OCI-LY7 (cell line): ENCODE results near the gene ADAR. TPM values are rescaled to one million over a fixed set of nuclear protein-coding genes. Genes with fewer than 3 reads are reported as not detected.

Source experiments
- BruUV-seq: library from RNA; stranded (reverse); fragments of 400-500 nt; replicated peaks from 2 replicates; lab custom pipeline; 2021; lab: Mats Ljungman, UMichigan
- CTCF ChIA-PET: fragments of 300-600 bp; sonication (Branson Sonifier 250); formaldehyde crosslinking; loops from one replicate; lab custom pipeline; 2022; ENCODE audit warnings: antibody characterized with exemption; ENCODE audit not compliant: unreplicated experiment; lab: Charles Lee
- POLR2A ChIA-PET: fragments of 300-600 bp; sonication (Branson Sonifier 250); formaldehyde crosslinking; loops from one replicate; lab custom pipeline; 2022; ENCODE audit warnings: antibody characterized with exemption; lab: Charles Lee
- DNase-seq: peaks from one replicate; pipeline ENCODE4 v3.0.0-alpha.2; 2015; ENCODE audit warnings: low spot score
- H2AFZ ChIP-seq: fragments of 200-600 bp; sonication (generic), shearing (Covaris generic); 2 replicates; pipeline ENCODE4 v1.6.1; 2014; ENCODE audit warnings: mild to moderate bottlenecking, antibody characterized with exemption, low read length, moderate library complexity
- H3K27ac ChIP-seq: fragments of 200-600 bp; sonication (generic); 2 replicates; pipeline ENCODE4 v1.5.1; 2014; ENCODE audit warnings: mixed run types, low read depth, mild to moderate bottlenecking, moderate library complexity, low read length, inconsistent platforms; ENCODE audit not compliant: poor library complexity, severe bottlenecking
- H3K36me3 ChIP-seq: fragments of 200-600 bp; sonication (generic); 2 replicates; pipeline ENCODE4 v1.6.1; 2014; ENCODE audit warnings: mild to moderate bottlenecking, antibody characterized with exemption, low read length, moderate library complexity, mixed read lengths; ENCODE audit not compliant: insufficient read depth
- H3K4me1 ChIP-seq: fragments of 200-600 bp; sonication (generic); 2 replicates; pipeline ENCODE4 v1.5.1; 2014; ENCODE audit warnings: mild to moderate bottlenecking, low read length; ENCODE audit not compliant: insufficient read depth, poor library complexity, severe bottlenecking
- H3K4me2 ChIP-seq: fragments of 200-600 bp; sonication (generic); 2 replicates; pipeline ENCODE4 v1.6.1; 2014; ENCODE audit warnings: mild to moderate bottlenecking, low read length
- H3K4me3 ChIP-seq: fragments of 200-600 bp; sonication (generic); 2 replicates; pipeline ENCODE4 v1.5.1; 2014; ENCODE audit warnings: mild to moderate bottlenecking, low read depth, low read length; ENCODE audit not compliant: poor library complexity, severe bottlenecking
- H3K79me2 ChIP-seq: fragments of 200-600 bp; sonication (generic); 2 replicates; pipeline ENCODE4 v1.6.1; 2016; ENCODE audit warnings: low read depth, mild to moderate bottlenecking, low read length, moderate library complexity, mixed read lengths; ENCODE audit not compliant: insufficient read depth
- H3K9me2 ChIP-seq: fragments of 200-600 bp; sonication (generic); 2 replicates; pipeline ENCODE4 v1.6.1; 2016; ENCODE audit warnings: mild to moderate bottlenecking, low read length, mixed read lengths; ENCODE audit not compliant: insufficient read depth
- H3K9me3 ChIP-seq: fragments of 200-600 bp; sonication (generic); 2 replicates; pipeline ENCODE4 v1.6.1; 2014; ENCODE audit warnings: mild to moderate bottlenecking, mixed run types, low read length, mixed read lengths
- H4K20me1 ChIP-seq: fragments of 200-600 bp; sonication (generic); 2 replicates; pipeline ENCODE4 v1.6.1; 2014; ENCODE audit warnings: mild to moderate bottlenecking, antibody characterized with exemption, low read length, moderate library complexity, mixed read lengths; ENCODE audit not compliant: insufficient read depth
- CTCF ChIP-seq: fragments of 200-600 bp; sonication (generic); conservative IDR thresholded peaks from 2 replicates; pipeline ENCODE4 v1.5.1; 2014; ENCODE audit warnings: mild to moderate bottlenecking, antibody characterized with exemption, low read length, moderate library complexity, mixed read lengths
- EZH2phosphoT487 ChIP-seq: fragments of 200-600 bp; sonication (generic); IDR thresholded peaks from 2 replicates; pipeline ENCODE4 v1.6.1; 2018; ENCODE audit warnings: low read depth, borderline replicate concordance, mild to moderate bottlenecking, mixed run types, antibody characterized with exemption, low read length, moderate library complexity, mixed read lengths
- intact Hi-C: fragments of 100-400 bp; cut with micrococcal nuclease; formaldehyde crosslinking; loops from one replicate; pipeline ENCODE4 v1.10.0; 2022; ENCODE audit not compliant: unreplicated experiment
- total RNA-seq, 2 experiments: library from RNA; depleted of rRNA in 1 of 2; stranded (reverse); fragments of >200 nt in 1 of 2; shearing (Covaris generic) in 1 of 2; gene quantifications; 2 replicates each; pipeline ENCODE4 v1.2.3, GENCODE V29; 2014 to 2022

Gene ADAR
- total RNA-seq, 2 experiments from 2014 or later: 90.2 to 139 TPM

GRCh38 chr1:154622503-154623039 lies 14.6 kb upstream of the ADAR start:
- intact Hi-C loops: no loop called here
- ChIA-PET CTCF (no interaction called here), POLR2A (interaction anchor here (0.5 kb wide), 1 partner anchor 269 kb away, joined by 3 read pairs; no protein-coding TSS in a partner anchor)
- no TSS peak for BruUV-seq
- Histone ChIP-seq H2AFZ (no peak overlapping the region), H3K79me2 (peaks cover 94% of the 10 kb centered on the region), H3K4me1 (peaks cover 16% of the 10 kb centered on the region), H3K9me2 (no peaks in the 10 kb centered on the region), H3K27ac (no peak overlapping the region), H3K9me3 (no peaks in the 10 kb centered on the region), H3K36me3 (peaks cover 45% of the 10 kb centered on the region), H4K20me1 (peaks cover 18% of the 10 kb centered on the region), H3K4me2 (no peak overlapping the region), H3K4me3 (no peak overlapping the region)
- TF ChIP-seq CTCF (no peak), EZH2phosphoT487 (no peak)
- no peak for DNase-seq

- ChIA-PET CTCF (no interaction called here), POLR2A (interaction anchor here (0.5 kb wide), 1 partner anchor 270 kb away, joined by 3 read pairs; no protein-coding TSS in a partner anchor)
- no peak for DNase-seq
- Histone ChIP-seq H3K4me3 (no peak overlapping the region), H3K27ac (no peak overlapping the region), H3K4me2 (no peak overlapping the region), H3K36me3 (peaks cover 45% of the 10 kb centered on the region), H3K4me1 (peaks cover 16% of the 10 kb centered on the region), H3K9me2 (no peaks in the 10 kb centered on the region), H3K79me2 (peaks cover 94% of the 10 kb centered on the region), H3K9me3 (no peaks in the 10 kb centered on the region), H4K20me1 (peaks cover 23% of the 10 kb centered on the region), H2AFZ (no peak overlapping the region)
- no TSS peak for BruUV-seq
- intact Hi-C loops: no loop called here
- TF ChIP-seq EZH2phosphoT487: no peak
These were observed 13.9 kb upstream of the ADAR start for GRCh38 chr1:154621875-154622274.

DNA sequence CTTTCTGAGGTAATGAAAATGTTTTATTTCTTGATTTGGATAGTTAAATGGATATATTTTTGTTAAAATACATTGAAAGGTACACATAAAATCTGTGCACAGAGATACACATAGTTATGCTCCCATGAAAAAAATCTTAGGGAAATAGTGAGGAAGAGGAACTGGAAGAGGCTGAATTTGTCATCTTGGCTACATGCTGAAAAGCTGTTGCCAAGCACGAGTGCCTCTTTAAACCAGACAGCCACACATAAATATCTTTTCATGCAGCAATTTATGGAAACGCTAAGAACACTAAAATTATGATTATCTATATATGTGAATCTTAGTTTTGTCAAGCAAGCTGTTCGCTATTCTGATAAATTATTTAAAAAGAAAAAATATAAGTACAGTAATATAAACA lies 12.8 kb upstream of the ADAR start:
- peaks cover 94% of the 10 kb centered on the region for H3K79me2 ChIP-seq
- H3K27ac ChIP-seq: no peak overlapping the region
- no peaks in the 10 kb centered on the region for H3K9me2 ChIP-seq
- ChIA-PET CTCF (no interaction called here), POLR2A (interaction anchor here (3.1 kb wide), 1 partner anchor 10 kb away, joined by 14 read pairs; no protein-coding TSS in a partner anchor)
- no peak overlapping the region for H3K4me2 ChIP-seq
- peaks cover 9% of the 10 kb centered on the region for H3K4me1 ChIP-seq
- H4K20me1 ChIP-seq: peaks cover 18% of the 10 kb centered on the region
- TF ChIP-seq EZH2phosphoT487 (no peak), CTCF (no peak)
- H3K36me3 ChIP-seq: peaks cover 45% of the 10 kb centered on the region
- H3K4me3 ChIP-seq: no peak overlapping the region
- no peak overlapping the region for H2AFZ ChIP-seq
- no peak for DNase-seq
- BruUV-seq: no TSS peak
- no peaks in the 10 kb centered on the region for H3K9me3 ChIP-seq
- intact Hi-C loops: no loop called here
